EL (cell line): ENCODE results near the gene SURF2.

Experiments
- DNase-seq: peaks from one replicate; pipeline ENCODE4 v3.0.0-alpha.2; 2016

Gene SURF2

GRCh38 chr9:133404454-133405002 lies 48.2 kb downstream of the SURF2 start:
- no peak for DNase-seq

DNA sequence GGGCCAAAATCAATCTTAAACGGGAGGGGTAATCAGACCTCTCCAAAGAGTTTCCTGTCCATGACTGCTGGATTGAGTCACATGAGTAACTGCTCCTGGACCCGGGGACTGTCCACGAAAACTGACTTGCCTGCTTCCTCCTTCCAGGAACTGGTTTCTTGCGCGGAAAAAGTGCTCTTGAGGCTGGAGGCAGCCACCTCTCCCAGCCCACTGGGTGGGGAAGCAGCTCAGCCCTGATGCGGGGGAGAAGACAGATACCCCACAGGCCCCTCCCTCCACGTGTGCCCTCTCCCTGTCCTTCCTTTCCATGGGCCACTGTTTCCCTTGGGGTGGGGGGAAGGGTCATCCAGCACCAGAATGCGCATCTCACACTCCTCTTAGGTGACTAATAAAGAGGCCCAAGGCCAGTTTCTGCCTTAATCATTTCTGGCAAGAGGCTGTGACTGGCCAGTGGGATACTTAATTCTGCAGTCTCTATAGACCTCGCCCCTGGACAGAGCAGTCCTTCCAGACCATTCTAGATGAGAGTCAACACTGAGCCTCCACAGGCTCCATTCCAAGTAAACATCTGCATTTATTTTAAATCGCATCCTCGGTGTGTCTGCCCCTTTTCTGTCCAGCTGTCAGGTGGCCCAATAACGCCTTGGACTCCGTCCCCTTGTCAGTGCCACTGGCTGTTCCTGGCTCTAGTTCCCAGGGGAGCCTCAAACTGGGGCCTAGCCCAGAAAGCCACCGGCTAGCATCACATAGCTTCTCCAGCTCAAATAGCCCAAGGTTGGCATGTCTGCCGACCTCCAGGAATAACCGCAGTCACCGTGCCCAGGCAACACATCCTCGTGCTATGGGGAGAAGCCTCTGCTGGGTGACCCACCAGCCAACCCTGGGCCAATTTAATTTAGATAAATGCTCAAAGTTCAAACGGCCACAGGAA lies 49.4 kb downstream of the SURF2 start:
- peak; percentile 51 for DNase-seq

- DNase-seq = peak; percentile 71
Observed at GRCh38 chr9:133406480-133407307, 50.3 kb downstream of the SURF2 start.

DNA sequence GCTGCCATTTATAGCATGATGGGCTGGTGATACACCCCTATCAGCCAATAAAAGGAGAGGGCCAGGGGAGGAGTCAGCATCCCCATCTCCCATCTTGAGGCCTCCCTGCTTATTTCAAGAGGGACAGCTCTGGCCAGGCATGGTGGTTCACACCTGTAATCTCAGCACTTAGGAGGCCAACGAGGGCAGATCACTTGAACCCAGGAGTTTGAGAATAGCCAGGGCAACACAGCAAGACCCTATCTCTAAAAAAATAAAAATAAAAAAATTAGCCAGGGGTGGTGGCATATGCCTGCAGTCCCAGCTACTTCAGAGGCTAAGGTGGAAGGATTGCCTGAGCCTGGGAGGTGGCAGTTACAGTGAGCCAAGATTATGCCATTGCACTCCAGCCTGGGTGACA lies 51.7 kb downstream of the SURF2 start:
- DNase-seq = no peak
